ENCODE results near the gene PPP1R7.

The PPP1R7 gene

DNA sequence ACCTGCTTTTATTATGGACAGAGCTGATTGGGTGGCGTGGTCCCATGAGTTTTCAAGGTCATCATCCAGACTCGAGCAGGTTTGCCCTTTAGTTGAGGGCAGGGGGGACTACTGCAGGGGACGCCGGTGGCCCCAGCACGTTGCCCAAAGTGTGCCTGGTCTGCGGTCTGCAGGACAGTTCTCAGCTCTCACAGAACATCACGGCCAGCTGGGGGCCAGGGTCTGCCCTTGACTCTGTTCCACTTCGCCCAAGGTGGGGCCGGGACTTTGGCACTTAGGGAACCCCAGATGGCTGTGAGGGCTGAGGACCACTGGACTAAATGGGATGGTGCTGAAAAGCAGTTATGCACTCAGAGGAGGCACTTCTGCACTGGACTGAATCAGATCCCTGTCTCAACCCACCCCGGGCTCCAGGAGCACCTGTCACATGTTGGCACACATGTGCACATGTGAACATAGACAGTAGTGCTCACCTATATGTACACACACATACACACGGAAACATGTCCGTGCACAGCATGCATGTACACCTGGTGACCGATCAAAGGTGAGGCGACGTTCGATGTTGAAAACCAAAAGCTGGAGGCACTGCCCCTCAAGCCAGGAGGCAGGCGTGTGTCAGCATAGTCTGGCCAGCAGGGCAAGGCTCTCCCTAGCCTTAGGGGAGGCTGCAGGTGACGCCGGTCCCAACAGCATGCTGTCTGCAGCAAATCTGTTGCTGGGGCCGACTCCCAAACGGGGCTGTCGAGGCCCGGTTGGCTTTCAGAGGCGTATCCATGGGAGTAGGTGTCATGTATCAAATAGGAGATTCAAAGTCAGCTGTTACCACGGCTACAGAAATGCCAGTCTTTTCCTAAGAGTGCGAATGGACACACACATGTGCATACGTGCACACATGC is 48.4 kb downstream of the PPP1R7 start:
- H3K9ac ChIP-seq (ENCODE audit: low read length in 5 of 5), result no peak overlapping the region
- H3K4me3 ChIP-seq (ENCODE audit: low read depth in 1 of 5, low read length in 5 of 5), result no peak overlapping the region
- no peaks in the 10 kb centered on the region for H3K36me3 ChIP-seq (ENCODE audit: control insufficient read depth in 5 of 5, insufficient read depth in 5 of 5, low read length in 5 of 5)
- peaks cover 0 to 4% (median 0%) of the 10 kb centered on the region in 5 donors for H3K27me3 ChIP-seq (ENCODE audit: control insufficient read depth in 5 of 5, insufficient read depth in 4 of 5, low read length in 5 of 5)
- H3K4me1 ChIP-seq (ENCODE audit: control insufficient read depth in 5 of 5, insufficient read depth in 5 of 5, low read length in 5 of 5), result no peaks in the 10 kb centered on the region
- H3K9me3 ChIP-seq (ENCODE audit: control insufficient read depth in 5 of 5, low read length in 5 of 5), result no peaks in the 10 kb centered on the region
- no peak overlapping the region for H3K27ac ChIP-seq (ENCODE audit: low read depth, low read length)

GRCh38 chr2:241199286-241199685 is 49.0 kb downstream of the PPP1R7 start:
- H3K27me3 ChIP-seq (ENCODE audit: control insufficient read depth in 5 of 5, insufficient read depth in 4 of 5, low read length in 5 of 5), result peaks cover 0 to 4% (median 0%) of the 10 kb centered on the region in 5 donors
- no peak overlapping the region for H3K27ac ChIP-seq (ENCODE audit: low read depth, low read length)
- no peaks in the 10 kb centered on the region for H3K4me1 ChIP-seq (ENCODE audit: control insufficient read depth in 5 of 5, insufficient read depth in 5 of 5, low read length in 5 of 5)
- H3K9me3 ChIP-seq (ENCODE audit: control insufficient read depth in 5 of 5, low read length in 5 of 5), result no peaks in the 10 kb centered on the region
- no peak overlapping the region for H3K4me3 ChIP-seq (ENCODE audit: low read depth in 1 of 5, low read length in 5 of 5)
- H3K9ac ChIP-seq (ENCODE audit: low read length in 5 of 5), result no peak overlapping the region
- no peaks in the 10 kb centered on the region for H3K36me3 ChIP-seq (ENCODE audit: control insufficient read depth in 5 of 5, insufficient read depth in 5 of 5, low read length in 5 of 5)

DNA sequence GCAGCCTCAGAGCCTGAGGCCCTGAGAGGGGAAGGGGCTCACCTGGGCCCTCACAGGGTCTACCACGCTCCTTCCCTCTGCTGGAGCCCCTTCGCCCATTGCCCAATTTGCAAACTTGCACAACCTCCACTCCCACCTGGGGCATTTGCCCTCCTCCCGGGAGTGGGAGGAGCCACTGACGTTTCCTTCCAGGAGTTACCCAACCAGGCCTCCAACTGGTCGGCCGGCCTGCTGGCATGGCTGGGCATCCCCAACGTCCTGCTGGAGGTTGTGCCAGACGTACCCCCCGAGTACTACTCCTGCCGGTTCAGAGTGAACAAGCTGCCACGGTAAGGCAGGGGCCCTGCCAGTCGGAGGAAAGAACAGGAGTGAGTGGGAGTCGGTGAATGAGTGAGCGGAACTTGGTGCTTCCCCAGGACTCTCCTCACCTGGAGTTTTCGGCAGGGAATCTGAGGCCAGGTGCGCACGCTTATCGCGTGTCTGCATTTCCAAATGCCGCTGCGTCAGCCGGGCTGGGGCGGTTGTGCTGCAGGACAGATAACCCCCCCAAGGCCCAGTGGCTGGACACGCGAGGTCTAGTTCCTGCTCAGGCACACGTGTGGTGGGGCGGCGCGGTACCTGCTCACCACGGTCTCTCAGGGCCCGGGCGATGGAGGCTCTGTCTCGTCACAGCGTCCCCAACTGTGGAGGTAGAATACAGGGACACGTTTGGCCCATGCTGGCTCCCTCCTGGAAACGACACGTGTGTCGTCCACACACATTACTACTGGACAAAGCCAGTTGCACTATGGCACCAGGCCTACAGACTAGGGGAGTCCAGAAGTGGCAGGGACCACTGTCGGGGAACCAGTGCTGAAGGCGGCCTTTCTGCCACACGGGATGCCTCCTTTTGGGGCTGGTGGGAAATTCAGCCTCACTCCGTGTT is 49.9 kb downstream of the PPP1R7 start:
- no peak overlapping the region for H3K9ac ChIP-seq (ENCODE audit: low read length in 5 of 5)
- peaks cover 0 to 4% (median 0%) of the 10 kb centered on the region in 5 donors for H3K27me3 ChIP-seq (ENCODE audit: control insufficient read depth in 5 of 5, insufficient read depth in 4 of 5, low read length in 5 of 5)

DNA sequence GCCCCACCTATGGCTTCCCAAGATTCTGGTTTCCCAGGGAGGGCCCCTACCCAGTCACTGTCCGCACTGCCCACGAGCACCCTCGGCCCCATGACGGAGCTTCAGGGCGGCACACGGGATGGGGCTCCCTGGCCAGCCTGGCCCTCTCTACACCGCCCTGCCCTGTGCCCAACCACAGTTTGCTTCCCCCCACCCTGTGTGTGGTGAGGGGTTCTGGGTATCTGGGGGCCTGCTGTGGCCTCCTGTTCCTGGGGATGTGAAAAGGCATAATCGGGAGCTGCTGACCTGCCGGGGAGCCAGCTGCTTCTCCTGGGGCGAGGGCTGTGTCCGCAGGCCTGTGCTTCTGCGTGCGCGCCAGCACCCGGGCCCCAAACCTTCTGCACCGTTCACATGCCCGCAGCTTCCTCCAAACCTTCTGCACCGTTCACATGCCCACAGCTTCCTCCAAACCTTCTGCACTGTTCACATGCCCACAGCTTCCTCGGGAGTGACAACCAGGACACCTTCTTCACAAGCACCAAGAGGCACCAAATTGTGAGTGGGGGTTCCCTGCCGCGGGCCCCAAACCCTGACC is 50.6 kb downstream of the PPP1R7 start:
- Histone ChIP-seq H3K9ac (ENCODE audit: low read length in 5 of 5) (no peak overlapping the region), H3K4me3 (ENCODE audit: low read depth in 1 of 5, low read length in 5 of 5) (no peak overlapping the region), H3K36me3 (ENCODE audit: control insufficient read depth in 5 of 5, insufficient read depth in 5 of 5, low read length in 5 of 5) (no peaks in the 10 kb centered on the region), H3K4me1 (ENCODE audit: control insufficient read depth in 5 of 5, insufficient read depth in 5 of 5, low read length in 5 of 5) (no peaks in the 10 kb centered on the region), H3K27me3 (ENCODE audit: control insufficient read depth in 5 of 5, insufficient read depth in 4 of 5, low read length in 5 of 5) (peaks cover 0 to 4% (median 0%) of the 10 kb centered on the region in 5 donors), H3K9me3 (ENCODE audit: control insufficient read depth in 5 of 5, low read length in 5 of 5) (no peaks in the 10 kb centered on the region), H3K27ac (ENCODE audit: low read depth, low read length) (no peak overlapping the region)

More for the DNA sequence above, 49.9 kb downstream of the PPP1R7 start:
- Histone ChIP-seq H3K4me3 (ENCODE audit: low read depth in 1 of 5, low read length in 5 of 5) (no peak overlapping the region), H3K36me3 (ENCODE audit: control insufficient read depth in 5 of 5, insufficient read depth in 5 of 5, low read length in 5 of 5) (no peaks in the 10 kb centered on the region), H3K9me3 (ENCODE audit: control insufficient read depth in 5 of 5, low read length in 5 of 5) (no peaks in the 10 kb centered on the region), H3K4me1 (ENCODE audit: control insufficient read depth in 5 of 5, insufficient read depth in 5 of 5, low read length in 5 of 5) (no peaks in the 10 kb centered on the region), H3K27ac (ENCODE audit: low read depth, low read length) (no peak overlapping the region)

DNA sequence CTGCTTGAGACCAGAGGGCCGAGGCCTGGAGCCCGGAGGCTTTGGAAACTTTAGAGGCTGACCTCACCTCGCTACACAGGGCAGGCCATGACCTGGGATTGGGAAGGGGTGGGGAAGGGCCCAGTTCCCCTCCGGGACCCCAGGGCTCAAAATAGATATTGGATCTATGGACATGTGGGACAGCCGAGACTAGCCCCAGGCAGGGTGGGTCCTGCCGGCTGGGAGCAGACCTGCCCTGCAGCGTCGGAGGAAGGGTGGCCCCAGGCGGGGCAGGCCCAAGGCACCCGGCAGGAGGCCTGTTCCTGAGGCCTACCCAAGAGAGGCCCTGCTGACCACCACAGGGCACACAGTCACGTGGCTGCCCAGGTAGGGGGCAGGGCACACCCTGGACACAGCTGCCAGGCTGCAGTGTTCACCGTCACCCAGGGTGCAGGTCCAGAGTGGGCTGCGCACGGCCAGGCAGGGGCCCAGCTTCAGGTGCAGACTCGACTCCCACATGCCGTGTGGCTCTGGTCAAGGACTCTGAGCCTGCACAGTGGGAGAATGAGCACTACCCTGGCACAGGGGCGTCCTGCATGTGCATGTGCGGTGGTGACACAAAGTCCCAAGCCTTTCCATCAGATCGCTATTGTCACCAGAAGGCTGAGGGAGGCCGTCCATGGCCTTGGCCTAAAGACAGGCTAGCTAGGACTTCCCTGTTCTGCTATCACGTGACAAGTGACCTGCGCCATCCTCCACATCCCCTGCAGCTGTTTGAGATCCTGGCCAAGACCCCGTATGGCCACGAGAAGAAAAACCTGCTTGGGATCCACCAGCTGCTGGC is 51.4 kb downstream of the PPP1R7 start:
- H3K36me3 ChIP-seq (ENCODE audit: control insufficient read depth in 5 of 5, insufficient read depth in 5 of 5, low read length in 5 of 5), result no peaks in the 10 kb centered on the region
- peaks cover 0 to 4% (median 0%) of the 10 kb centered on the region in 5 donors for H3K27me3 ChIP-seq (ENCODE audit: control insufficient read depth in 5 of 5, insufficient read depth in 4 of 5, low read length in 5 of 5)
- H3K27ac ChIP-seq (ENCODE audit: low read depth, low read length), result no peak overlapping the region

GRCh38 chr2:241202268-241202585 is 52.0 kb downstream of the PPP1R7 start:
- peaks cover 0 to 4% (median 0%) of the 10 kb centered on the region in 5 donors for H3K27me3 ChIP-seq (ENCODE audit: control insufficient read depth in 5 of 5, insufficient read depth in 4 of 5, low read length in 5 of 5)
- H3K4me3 ChIP-seq (ENCODE audit: low read depth in 1 of 5, low read length in 5 of 5), result no peak overlapping the region
- H3K27ac ChIP-seq (ENCODE audit: low read depth, low read length), result no peak overlapping the region
- H3K9me3 ChIP-seq (ENCODE audit: control insufficient read depth in 5 of 5, low read length in 5 of 5), result no peaks in the 10 kb centered on the region
- no peak overlapping the region for H3K9ac ChIP-seq (ENCODE audit: low read length in 5 of 5)
- H3K4me1 ChIP-seq (ENCODE audit: control insufficient read depth in 5 of 5, insufficient read depth in 5 of 5, low read length in 5 of 5), result no peaks in the 10 kb centered on the region
- H3K36me3 ChIP-seq (ENCODE audit: control insufficient read depth in 5 of 5, insufficient read depth in 5 of 5, low read length in 5 of 5), result no peaks in the 10 kb centered on the region

More for the DNA sequence above, 51.4 kb downstream of the PPP1R7 start:
- Histone ChIP-seq H3K4me3 (ENCODE audit: low read depth in 1 of 5, low read length in 5 of 5) (no peak overlapping the region), H3K9me3 (ENCODE audit: control insufficient read depth in 5 of 5, low read length in 5 of 5) (no peaks in the 10 kb centered on the region), H3K4me1 (ENCODE audit: control insufficient read depth in 5 of 5, insufficient read depth in 5 of 5, low read length in 5 of 5) (no peaks in the 10 kb centered on the region), H3K9ac (ENCODE audit: low read length in 5 of 5) (no peak overlapping the region)

GRCh38 chr2:241202681-241203080 is 52.4 kb downstream of the PPP1R7 start:
- Histone ChIP-seq H3K4me3 (ENCODE audit: low read depth in 1 of 5, low read length in 5 of 5) (no peak overlapping the region), H3K9ac (ENCODE audit: low read length in 5 of 5) (no peak overlapping the region), H3K4me1 (ENCODE audit: control insufficient read depth in 5 of 5, insufficient read depth in 5 of 5, low read length in 5 of 5) (no peaks in the 10 kb centered on the region), H3K27me3 (ENCODE audit: control insufficient read depth in 5 of 5, insufficient read depth in 4 of 5, low read length in 5 of 5) (peaks cover 0 to 4% (median 0%) of the 10 kb centered on the region in 5 donors), H3K36me3 (ENCODE audit: control insufficient read depth in 5 of 5, insufficient read depth in 5 of 5, low read length in 5 of 5) (no peaks in the 10 kb centered on the region), H3K9me3 (ENCODE audit: control insufficient read depth in 5 of 5, low read length in 5 of 5) (no peaks in the 10 kb centered on the region), H3K27ac (ENCODE audit: low read depth, low read length) (no peak overlapping the region)

- H3K27me3 ChIP-seq (ENCODE audit: control insufficient read depth in 5 of 5, insufficient read depth in 4 of 5, low read length in 5 of 5), result peaks cover 0 to 4% (median 0%) of the 10 kb centered on the region in 5 donors
- no peak overlapping the region for H3K27ac ChIP-seq (ENCODE audit: low read depth, low read length)
- H3K4me1 ChIP-seq (ENCODE audit: control insufficient read depth in 5 of 5, insufficient read depth in 5 of 5, low read length in 5 of 5), result no peaks in the 10 kb centered on the region
- H3K9me3 ChIP-seq (ENCODE audit: control insufficient read depth in 5 of 5, low read length in 5 of 5), result no peaks in the 10 kb centered on the region
- no peak overlapping the region for H3K4me3 ChIP-seq (ENCODE audit: low read depth in 1 of 5, low read length in 5 of 5)
- H3K36me3 ChIP-seq (ENCODE audit: control insufficient read depth in 5 of 5, insufficient read depth in 5 of 5, low read length in 5 of 5), result no peaks in the 10 kb centered on the region
- no peak overlapping the region for H3K9ac ChIP-seq (ENCODE audit: low read length in 5 of 5)
Measured at GRCh38 chr2:241203218-241204009, 53.1 kb downstream of the PPP1R7 start.

DNA sequence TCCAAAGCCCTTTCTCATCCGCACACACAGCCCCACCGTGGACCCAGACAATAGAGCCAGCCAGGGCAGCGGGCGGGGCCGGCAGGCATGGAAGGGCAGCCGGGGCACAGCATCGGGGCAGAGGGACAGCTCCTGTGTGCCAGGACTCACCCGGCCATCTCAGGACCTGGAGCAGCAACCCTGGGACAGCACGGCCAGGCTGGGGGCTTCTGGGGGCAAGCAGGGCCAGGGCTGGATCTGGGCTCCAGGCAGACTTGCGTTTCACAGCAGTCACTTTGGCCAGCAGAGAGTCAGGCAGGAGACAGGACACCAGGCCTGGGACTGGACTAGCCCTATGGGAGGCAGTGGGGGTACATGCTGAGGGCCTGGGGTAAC is 53.7 kb downstream of the PPP1R7 start:
- no peaks in the 10 kb centered on the region for H3K36me3 ChIP-seq (ENCODE audit: control insufficient read depth in 5 of 5, insufficient read depth in 5 of 5, low read length in 5 of 5)
- no peak overlapping the region for H3K4me3 ChIP-seq (ENCODE audit: low read depth in 1 of 5, low read length in 5 of 5)
- H3K9me3 ChIP-seq (ENCODE audit: control insufficient read depth in 5 of 5, low read length in 5 of 5), result no peaks in the 10 kb centered on the region
- no peak overlapping the region for H3K9ac ChIP-seq (ENCODE audit: low read length in 5 of 5)
- H3K4me1 ChIP-seq (ENCODE audit: control insufficient read depth in 5 of 5, insufficient read depth in 5 of 5, low read length in 5 of 5), result no peaks in the 10 kb centered on the region
- no peak overlapping the region for H3K27ac ChIP-seq (ENCODE audit: low read depth, low read length)
- peaks cover 0 to 4% (median 0%) of the 10 kb centered on the region in 5 donors for H3K27me3 ChIP-seq (ENCODE audit: control insufficient read depth in 5 of 5, insufficient read depth in 4 of 5, low read length in 5 of 5)

Data from subcutaneous abdominal adipose tissue (tissue), 5 donors.